ENCODE results near the gene RPP38. TPM values are rescaled to one million over a fixed set of nuclear protein-coding genes. Genes with fewer than 3 reads are reported as not detected.

RPP38 gene
- total RNA-seq, 2 experiments from 2014 or later: 24.8 to 25.7 TPM

DNA sequence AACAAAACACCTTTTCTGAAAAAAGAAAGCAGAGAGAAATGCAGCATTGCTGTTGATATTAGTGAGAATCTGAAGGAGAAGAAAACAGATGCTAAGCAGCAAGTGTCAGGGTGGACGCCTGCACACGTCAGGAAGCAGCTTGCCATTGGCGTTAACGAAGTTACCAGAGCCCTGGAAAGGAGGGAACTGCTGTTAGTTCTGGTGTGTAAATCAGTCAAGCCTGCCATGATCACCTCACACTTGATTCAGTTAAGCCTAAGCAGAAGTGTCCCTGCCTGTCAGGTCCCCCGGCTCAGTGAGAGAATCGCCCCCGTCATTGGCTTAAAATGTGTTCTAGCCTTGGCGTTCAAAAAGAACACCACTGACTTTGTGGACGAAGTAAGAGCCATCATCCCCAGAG lies 6.4 kb downstream of the RPP38 start:
- ChIA-PET POLR2A (no interaction called here), CTCF (no interaction called here)

DNA sequence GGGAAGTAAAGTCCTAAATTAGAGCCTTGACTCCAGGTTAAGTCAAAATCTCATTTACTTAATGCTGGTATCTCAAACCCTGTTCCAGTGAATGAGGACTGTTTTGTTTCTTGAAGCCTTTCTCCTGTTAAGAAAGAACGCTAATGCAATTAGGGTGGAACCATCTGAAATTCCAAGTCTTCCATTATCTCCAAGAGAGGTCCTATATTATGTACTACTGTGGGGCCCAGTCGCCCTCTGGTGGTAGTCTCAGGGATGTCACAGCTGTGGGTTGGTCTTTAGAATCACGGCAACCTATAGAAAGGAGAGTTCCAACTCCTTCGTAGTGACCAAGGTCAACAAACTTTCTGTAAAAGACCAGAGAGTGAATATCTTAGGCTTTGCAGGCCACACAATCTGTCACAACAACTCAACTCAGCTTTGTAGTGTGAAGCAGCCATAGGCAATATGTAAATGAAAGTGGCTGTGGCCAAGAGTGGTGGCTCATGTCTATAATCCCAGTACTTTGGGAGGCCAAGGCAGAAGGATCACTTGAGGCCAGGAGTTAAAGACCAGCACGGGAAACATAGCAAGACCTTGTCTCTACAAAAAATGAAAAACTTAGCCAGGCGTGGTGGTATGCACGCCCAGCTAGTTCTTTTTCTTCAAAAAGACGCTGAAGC lies 9.3 kb downstream of the RPP38 start:
- ChIA-PET CTCF (interaction anchor here (0.6 to 1.7 kb wide), 3 partner anchors 13 to 569 kb away, joined by 3 to 6 read pairs (median 5); no protein-coding TSS in a partner anchor), POLR2A (no interaction called here)

DNA sequence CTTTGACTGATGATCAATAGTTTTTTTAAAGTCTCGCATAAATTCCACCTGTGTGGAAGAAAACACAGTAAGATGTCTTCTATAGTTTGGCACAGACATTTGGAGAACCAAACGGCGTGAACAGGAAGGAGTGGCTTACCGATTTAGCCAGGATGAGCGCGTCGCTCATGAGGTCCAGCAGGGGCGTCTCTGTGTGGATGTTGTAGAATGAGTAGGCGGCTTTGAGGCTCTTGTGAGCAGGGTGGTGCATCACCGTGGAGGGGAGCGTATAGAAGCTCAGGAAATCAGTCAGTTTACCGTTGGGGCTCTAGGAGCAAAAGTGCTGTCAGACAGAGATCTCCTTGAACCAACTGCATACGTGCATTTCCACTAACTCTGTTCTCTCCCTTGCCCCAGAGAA lies 15.5 kb downstream of the RPP38 start:
- ChIA-PET POLR2A (no interaction called here), CTCF (no interaction called here)

DNA sequence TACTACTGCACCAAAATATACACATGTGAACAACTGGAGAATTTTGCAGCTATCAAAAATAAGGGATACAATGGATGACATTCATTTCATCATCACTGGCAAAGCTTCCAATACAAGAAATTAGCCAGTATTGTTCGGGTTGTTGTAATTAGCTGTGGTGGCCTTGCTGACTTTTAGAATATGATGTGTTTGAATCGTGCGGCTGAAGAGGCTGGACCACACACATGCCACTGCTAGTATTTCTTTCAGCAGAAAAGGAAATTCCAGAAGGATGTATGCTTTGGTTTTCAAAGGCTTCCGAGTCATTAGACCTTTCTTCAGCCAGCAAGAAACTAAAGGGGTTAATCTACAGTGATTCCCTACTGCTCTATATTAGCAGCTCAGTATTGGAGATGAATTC lies 16.6 kb downstream of the RPP38 start:
- ChIA-PET CTCF (interaction anchor here (0.6 to 1.0 kb wide), 2 partner anchors 8 to 58 kb away, joined by 3 read pairs; no protein-coding TSS in a partner anchor), POLR2A (no interaction called here)

DNA sequence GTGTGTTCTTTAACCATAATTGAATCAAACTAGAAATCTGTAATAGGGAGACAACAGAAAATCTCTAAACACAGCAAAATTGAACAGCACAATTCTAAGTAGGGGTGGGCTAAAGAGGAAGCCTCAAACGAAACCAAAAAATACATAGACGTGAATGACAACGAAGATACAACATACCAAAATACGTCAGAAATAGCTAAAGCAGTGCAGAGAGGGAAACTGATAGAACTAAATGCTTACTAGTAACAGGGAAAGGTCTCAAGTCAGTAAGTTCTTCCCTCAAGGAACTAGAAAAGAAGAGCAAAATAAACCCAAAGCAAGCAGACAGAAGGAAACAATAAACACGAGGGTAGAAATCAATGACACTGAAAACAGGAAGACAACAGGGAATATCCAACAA lies 19.1 kb downstream of the RPP38 start:
- ChIA-PET CTCF (no interaction called here), POLR2A (no interaction called here)

DNA sequence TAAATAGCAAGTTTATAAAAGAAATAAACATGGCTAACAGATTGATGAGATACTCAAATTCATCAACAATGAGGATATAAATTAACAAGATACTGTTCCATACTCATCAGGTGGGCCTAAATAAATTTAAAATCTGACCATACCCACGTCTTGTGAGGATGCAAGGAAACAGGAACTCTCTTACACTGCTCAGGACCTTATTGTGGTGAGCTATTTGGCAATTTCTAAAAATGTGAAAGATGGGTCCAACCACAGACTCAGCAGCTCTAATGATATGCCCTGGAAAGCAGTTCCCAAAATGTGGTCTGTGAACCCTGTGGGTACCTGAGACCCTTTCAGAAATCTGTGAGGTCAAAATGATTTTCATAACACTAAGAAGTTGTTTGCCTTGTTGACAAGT lies 21.5 kb downstream of the RPP38 start:
- POLR2A ChIA-PET: no interaction called here
- CTCF ChIA-PET: no interaction called here

DNA sequence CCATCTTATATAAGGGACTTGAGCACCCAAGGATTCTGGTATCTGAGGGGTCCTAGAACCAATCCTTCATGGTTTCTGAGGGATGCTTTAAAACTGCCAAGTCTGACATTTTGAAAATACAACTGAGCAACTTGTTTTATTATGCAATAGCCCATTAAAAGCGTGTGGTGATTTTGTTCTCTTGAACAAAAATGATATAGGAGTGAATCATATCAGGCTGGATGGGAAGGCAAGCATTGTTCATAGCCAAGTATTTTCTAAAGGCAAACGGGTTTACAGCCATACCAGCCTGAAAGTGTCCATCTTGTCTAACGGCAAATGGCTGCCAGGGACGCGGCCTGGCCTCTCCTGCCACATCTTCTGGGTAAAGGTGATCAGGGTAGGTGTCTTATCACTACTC lies 23.4 kb downstream of the RPP38 start:
- ChIA-PET POLR2A (no interaction called here), CTCF (interaction anchor here (0.5 kb wide), 1 partner anchor 26 kb away, joined by 3 read pairs; no protein-coding TSS in a partner anchor)

DNA sequence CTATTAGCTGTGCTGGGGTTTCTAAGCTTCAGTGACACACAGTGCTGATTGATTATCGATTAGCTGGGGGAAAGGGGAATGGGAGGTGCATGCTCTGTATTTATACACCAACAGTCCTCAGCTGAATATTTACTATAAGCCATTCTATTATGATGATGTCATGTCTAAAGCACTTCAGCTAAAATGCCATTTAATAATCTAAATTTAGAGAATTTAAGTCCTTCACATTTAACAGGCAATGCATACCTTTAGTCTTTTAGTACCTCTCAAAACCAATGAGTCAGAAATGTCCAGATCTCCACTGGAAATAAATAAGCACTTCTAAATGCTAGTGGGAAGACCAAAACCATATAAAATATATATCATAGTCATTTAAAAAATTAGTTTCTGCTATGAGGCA lies 24.6 kb downstream of the RPP38 start:
- CTCF ChIA-PET: interaction anchor here (0.7 to 0.9 kb wide), 2 partner anchors 8 to 46 kb away, joined by 3 read pairs; no protein-coding TSS in a partner anchor
- POLR2A ChIA-PET: interaction anchor here (1.5 kb wide), 1 partner anchor 46 kb away, joined by 8 read pairs; no protein-coding TSS in a partner anchor

DNA sequence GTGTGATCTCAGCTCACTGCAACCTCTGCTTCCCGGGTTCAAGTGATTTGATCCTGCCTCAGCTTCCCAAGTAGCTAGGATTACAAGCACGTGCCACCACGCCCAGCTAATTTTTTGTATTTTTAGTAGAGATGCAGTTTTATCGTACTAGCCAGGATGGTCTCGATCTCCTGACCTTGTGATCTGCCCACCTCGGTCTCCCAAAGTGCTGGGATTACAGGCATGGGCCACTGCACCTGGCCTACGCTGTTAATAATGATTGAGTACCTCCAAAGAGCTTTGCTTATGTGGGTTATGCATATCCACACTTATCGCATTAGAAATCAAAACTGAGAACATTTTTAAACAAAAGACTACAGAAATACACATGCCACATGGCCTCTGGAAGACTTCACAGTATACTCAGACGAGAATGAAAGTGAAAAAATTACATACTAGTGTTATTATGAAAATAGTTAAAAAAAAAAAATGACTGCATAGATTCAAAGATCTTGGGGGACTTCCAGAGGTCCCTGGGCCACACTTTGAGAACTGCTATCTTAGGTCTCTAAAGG lies 25.4 kb downstream of the RPP38 start:
- CTCF ChIA-PET: interaction anchor here (0.7 to 2.1 kb wide), 2 partner anchors 9 to 44 kb away, joined by 3 to 9 read pairs; no protein-coding TSS in a partner anchor
- POLR2A ChIA-PET: interaction anchor here (1.5 kb wide), 1 partner anchor 45 kb away, joined by 8 read pairs; no protein-coding TSS in a partner anchor

DNA sequence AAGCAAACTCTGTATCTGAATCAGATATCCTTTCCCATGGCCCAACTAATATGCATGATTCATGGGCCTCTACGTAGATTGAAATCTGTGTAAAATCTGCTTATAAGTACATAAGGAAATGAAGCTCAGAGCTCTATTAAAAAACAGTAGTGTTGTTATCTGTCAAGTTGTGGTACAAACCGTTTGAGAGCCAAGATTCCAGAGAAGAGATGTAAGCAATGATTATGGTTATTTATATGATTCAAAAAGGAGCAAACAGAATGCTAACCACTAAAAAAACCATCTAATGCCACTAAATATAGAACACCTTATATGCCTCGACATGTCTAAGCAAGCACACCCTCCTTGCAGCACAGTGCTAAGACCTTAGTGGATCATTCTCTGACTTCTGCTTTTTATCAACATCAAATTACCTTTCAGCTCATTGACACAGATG lies 26.6 kb downstream of the RPP38 start:
- ChIA-PET CTCF (interaction anchor here (0.7 to 2.1 kb wide), 7 partner anchors 15 to 532 kb away, joined by 4 to 9 read pairs (median 6); no protein-coding TSS in a partner anchor), POLR2A (interaction anchor here (0.6 to 1.2 kb wide), 3 partner anchors 26 to 702 kb away, joined by 4 to 13 read pairs (median 5); no protein-coding TSS in a partner anchor)

DNA sequence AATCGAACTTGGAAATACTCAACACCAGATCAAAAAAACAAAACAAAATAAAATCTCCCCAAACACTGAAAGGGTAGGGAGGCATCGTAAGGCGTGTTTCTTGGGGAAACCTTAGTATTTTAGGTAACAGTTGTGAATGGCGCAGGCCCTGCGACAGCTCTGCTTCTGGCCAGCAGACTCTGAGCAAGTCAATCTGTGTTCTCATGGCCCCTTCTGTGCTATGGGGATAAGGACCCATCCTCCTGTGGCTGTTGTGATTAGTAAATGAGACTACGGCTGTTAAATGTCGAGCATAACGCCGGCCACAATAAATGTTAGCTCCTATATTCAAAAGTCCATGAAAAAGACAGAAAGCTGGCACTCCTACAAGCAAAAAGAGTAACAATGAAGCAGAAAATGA lies 27.0 kb downstream of the RPP38 start:
- ChIA-PET POLR2A (interaction anchor here (0.6 to 1.2 kb wide), 2 partner anchors 26 to 27 kb away, joined by 3 to 4 read pairs; no protein-coding TSS in a partner anchor), CTCF (interaction anchor here (0.8 to 2.1 kb wide), 4 partner anchors 19 to 87 kb away, joined by 4 to 9 read pairs (median 4); no protein-coding TSS in a partner anchor)

DNA sequence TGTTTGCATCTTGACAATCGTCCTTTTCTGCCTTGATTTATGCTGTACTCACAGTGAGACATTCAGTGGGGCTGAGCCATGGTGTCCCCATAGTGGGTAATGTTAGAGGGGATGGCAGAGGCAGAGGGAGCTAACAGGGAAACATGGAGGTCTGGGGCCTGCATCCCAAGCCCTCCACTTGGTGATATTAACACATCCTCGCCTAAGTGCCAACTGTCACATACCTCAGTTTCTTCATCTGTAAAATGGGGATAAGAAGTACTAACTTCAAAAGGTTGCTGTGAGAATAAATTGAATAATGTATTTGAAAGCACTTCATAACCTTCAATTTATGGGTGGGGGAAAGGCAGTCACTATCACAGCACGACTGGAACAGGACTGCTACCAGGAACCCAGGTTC lies 27.8 kb downstream of the RPP38 start:
- ChIA-PET CTCF (interaction anchor here (1.2 kb wide), 1 partner anchor 19 kb away, joined by 4 read pairs; no protein-coding TSS in a partner anchor), POLR2A (interaction anchor here (0.6 kb wide), 1 partner anchor 26 kb away, joined by 3 read pairs; no protein-coding TSS in a partner anchor)

DNA sequence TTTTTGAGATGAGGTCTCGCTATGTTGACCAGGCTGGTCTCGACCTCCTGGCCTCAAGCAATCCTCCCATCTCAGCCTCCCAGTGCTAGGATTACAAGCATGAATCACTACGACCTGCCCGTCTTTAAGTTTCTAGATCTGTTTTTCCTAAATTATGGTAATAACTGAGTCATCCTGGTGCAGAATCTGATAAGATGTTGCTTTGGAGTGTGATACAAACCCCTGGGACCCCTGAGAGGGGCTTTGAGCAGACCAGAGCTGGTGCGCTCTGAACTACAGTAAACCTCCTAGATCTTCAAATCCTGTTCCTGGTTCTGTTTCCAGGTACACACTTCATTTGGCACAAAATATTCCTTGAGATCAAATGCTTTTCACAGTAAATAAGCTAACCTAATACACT lies 34.2 kb downstream of the RPP38 start:
- ChIA-PET CTCF (interaction anchor here (1.1 kb wide), 1 partner anchor 10 kb away, joined by 3 read pairs; no protein-coding TSS in a partner anchor), POLR2A (no interaction called here)

DNA sequence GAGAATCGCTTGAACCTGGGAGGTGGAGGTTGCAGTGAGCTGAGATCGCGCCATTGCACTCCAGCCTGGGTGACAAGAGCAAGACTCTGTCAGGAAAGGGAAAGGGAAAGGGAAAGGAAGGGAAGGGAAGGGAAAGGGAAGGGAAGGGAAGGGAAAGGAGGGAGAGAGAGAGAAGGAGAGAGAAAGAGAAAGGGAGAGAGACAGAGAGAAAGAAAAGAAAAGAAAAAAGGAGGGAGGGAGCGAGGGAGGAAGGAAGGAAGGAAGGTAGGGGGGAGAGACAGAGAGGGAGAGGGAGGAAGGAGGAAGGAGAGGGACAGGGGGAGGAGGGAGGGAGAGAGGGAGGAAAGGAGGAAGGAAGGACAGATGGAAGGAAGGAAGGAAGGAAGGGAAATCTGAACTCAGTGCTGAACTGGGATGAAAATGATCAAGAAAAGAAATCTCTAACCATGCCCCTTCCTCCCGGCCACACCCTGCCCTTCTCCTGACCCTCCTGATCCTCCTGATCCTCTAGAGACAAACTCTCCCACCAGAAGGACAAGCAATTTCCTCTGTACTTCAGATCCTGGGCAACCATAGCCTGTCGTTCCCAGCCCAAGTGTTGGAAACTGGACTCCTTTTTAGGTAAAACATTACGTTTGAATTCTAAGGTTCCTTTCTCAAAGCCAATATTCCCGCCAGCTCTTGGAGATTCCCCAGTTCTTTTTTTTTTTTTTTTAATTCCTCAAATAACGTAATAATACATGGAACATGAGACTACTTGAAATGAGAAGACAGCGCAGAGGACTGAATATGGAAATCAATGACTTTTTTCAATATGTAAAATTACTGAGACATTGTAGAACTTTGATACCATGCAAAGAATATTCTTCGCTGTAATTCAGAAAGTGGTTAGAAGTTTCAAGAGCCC lies 39.2 kb downstream of the RPP38 start:
- ChIA-PET POLR2A (no interaction called here), CTCF (no interaction called here)

DNA sequence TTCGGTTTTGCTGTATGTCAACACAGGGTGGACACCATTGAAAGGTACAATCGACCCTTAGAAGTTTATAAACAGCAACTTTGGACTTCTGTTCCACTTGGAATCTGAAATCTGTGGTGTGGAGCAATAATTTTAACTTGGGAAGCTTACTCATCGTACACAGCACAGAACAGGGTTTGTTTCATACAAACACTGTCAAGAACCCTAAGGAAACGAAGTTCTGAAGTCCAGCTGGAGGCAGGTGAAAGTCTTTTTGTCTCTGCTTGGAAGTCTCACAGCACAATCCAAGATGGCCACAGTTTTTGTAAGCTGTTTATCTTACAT lies 39.8 kb downstream of the RPP38 start:
- POLR2A ChIA-PET: no interaction called here
- CTCF ChIA-PET: no interaction called here

DNA sequence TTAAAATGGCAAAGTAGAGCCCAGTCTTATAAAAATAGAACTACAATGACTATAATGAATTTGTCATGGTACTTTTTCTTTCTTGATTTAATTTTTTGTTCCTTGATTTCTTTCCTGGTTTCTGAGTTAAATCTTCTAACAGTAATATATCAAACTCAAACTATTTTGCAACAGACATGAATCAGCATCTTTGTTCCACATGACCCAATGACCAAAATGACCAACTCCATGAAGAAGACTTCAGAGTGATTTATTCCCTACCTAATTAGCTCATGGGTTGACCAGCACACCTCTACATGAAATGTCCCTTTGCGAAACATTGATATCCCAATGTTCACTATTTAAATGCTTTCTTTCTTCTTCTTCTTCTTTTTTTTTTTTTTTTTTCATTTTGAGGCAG lies 40.5 kb downstream of the RPP38 start:
- ChIA-PET CTCF (no interaction called here), POLR2A (no interaction called here)

DNA sequence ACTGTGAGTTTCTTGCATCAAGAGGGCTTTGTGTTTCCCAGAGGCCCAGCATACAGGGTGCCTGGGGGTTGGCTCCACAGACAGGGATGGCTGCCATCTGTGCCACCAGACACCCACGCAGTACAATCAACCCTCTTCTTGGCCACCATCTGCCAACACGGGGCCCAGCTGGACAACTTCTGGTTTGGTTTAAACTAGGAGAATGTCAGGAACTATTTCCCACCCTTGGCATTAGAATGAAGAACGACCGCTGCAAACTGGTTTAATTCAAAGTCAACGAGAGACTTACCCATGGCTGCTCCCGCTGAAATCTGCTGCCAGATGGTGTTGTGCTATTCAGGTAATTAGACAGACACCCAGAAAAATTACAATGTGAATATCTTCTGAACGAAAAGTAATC lies 43.5 kb downstream of the RPP38 start:
- ChIA-PET POLR2A (no interaction called here), CTCF (interaction anchor here (0.8 kb wide), 1 partner anchor 9 kb away, joined by 3 read pairs; no protein-coding TSS in a partner anchor)

DNA sequence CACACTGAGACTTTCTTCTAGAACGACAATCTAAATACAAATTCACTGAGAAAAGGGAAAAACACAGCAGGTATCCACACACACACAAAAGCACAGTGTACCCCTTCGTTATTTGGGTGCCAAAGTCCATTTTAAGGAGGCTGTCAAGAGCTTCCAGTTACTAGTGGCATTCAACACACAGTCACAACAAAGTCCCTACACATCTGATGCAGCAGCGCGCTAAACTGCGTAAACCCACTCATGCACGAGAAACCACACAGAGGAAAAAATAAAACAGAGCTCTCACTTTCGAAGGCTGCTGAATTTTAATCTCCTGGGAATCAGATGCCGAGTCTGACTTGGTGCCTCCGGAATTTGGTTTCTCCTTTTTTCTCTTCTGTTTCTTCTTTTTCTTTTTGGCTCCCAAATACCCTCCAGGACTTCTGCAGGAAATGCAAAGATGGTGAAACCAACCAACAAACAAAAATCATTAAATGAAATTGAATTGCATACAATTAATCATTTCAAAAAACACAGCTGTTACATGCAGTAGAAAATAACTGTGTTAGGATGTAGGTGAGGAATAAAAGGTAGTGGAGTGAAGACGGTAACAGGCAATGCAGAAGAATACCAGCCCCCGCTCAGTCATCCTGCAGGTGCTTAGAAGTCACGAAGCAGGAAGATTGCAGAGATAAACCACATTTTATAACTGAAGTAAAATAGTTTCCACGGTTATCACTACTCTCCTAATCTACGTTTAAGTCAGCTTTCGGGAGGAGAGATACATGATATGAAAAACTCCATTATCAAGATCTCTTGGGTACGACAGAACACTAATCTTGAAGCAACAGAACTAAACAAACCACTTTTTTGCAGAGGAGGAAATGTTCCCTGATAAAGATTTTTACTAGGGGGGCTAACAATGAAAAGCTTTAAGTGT lies 44.2 kb downstream of the RPP38 start:
- CTCF ChIA-PET: interaction anchor here (0.8 to 1.2 kb wide), 2 partner anchors 9 to 10 kb away, joined by 3 read pairs; no protein-coding TSS in a partner anchor
- POLR2A ChIA-PET: no interaction called here

DNA sequence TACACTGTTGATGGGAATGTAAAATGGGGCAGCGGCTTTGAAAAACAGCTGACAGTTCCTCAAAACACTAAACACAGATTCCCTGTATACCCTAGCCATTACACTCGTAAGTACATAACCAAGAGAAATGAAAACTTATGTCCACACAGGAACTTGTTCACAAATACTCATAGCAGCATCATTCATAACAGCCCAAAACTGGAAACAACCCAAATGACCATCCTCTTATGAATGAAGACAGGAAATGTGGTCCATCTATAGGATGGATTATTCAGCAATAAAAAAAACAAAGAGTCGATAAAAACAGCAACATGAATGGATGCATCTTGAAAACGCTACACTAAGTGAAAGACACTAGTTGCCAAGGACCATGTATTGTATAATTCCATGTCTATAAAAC lies 47.6 kb downstream of the RPP38 start:
- POLR2A ChIA-PET: no interaction called here
- CTCF ChIA-PET: interaction anchor here (0.6 kb wide), 1 partner anchor 52 kb away, joined by 3 read pairs; no protein-coding TSS in a partner anchor
